HG03432 (cell line): Measurements from ENCODE around the gene CMTM2.
A peak's percentile ranks its signal among the peaks of the same experiment; 100 is the strongest.
"Not testable (repeated sequence)": the region's sequence is repeated elsewhere in the genome, so short reads cannot be mapped to it uniquely, and the experiment has no call there.

ENCODE experiments used
- ATAC-seq: cut with Tn5 transposase; IDR thresholded peaks from one replicate; pipeline ENCODE4 v1.9.1; 2021; ENCODE audit warnings: mild to moderate bottlenecking, moderate library complexity; ENCODE audit not compliant: unreplicated experiment

The CMTM2 gene

DNA sequence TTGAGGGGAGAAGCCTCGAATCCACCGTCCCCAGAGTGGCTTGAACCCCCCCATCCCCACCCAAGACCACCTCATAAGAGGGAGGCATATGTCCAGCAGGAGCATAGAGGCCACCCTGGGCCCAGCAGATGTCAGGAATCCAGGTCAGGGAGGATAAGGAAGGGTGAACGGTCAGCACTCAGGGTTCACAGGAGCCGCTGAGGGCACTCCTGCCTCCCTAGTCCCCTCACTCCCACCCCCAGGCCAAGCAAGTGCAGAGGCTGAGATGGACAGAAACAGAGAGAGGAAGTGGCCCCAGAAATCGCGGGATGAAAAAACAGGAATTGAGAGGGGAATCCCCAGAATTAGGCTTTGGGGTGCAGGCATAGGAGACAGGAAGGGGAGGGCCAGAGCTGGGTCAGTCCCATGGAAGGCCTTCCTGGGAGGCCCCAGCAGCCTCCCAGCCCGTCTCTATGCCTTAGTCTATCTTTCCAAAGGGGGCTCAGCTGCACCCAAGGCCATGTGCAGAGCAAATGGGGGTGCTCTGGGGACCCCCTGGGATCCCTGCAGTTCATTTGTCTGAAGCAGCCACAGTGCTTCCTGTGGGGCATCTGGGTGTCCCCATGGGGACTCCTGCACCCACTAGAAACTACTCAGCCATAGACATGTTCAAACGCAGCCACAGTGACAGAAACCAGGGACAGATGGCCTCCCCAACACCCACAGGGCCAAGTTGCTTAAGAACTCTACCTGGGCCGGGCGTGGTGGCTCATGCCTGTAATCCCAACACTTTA, 26.9 kb downstream of the CMTM2 start:
- ATAC-seq, result peak; percentile 55

- no peak for ATAC-seq
Observed at GRCh38 chr16:66608241-66609138, 29.2 kb downstream of the CMTM2 start.

- no peak for ATAC-seq
Observed at GRCh38 chr16:66609139-66609510, 29.9 kb downstream of the CMTM2 start.

DNA sequence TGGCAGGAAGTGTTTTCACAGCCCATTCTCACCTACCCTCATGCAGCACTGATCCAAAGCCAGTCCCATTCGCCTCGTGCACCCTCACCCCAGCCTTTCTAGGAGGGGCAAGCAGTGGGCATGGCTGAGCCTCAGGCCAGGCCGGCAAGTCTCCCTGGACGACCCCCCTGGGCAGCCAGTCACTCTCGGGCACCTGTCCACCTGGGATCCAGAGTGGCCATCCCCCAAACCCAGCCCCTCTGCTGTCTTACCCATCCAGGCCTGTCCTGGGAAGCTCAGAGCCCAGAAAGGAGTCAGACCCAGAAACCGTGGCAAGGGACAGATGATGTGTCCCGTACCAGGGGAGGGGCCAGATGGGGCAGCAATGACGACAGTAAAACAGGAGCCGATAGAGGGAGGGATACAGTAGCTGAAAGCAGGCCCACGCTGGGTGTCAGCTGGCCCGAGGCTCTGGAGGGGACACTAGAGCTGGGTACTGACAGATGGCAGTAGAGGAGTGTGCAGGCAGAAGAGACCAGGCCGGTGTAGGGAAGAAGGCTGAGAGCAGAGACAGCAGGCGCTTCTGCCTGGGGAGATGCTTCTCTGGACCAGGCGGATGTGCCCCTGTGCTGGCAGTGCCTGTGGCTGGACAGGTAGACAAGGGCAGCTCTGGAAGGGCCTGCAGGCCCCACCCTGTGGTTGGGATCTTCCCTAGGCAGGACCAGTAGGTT, 31.0 kb downstream of the CMTM2 start:
- ATAC-seq, result no peak

- ATAC-seq, result not testable (repeated sequence)
Observed at GRCh38 chr16:66611911-66612310, 32.6 kb downstream of the CMTM2 start.

GRCh38 chr16:66612422-66612821, 33.2 kb downstream of the CMTM2 start:
- no peak for ATAC-seq

DNA sequence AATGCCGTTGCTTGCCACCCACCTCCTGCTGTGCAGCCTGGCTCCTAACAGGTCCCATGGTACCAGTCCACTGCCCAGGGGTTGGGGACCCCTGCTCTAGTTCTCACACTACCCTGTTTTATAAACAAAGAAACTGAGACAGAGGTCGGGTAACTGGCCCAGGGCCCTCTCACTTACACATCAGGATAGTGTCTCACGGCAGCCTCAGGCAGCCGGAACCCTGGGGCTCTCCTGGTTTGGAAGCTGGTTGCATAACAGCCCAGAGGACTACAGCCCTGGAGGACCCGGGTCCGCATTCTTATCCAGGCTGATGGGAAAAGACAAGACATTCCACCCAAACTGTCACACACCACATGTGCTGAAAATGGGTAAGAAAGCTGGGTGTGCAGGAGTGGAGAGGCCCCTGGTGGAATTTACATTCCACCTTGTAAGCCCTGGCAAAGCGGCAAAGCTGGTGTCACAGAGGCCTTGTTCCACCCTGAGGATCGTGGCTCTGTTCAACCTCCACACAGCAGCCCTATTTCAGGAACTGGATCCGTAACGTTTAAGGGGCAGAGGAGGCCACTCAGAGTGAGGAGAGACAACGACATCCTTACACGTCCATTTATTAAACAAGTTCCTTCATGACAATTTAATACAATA, 35.0 kb downstream of the CMTM2 start:
- ATAC-seq, result no peak

GRCh38 chr16:66616169-66616568, 36.9 kb downstream of the CMTM2 start:
- ATAC-seq, result no peak

DNA sequence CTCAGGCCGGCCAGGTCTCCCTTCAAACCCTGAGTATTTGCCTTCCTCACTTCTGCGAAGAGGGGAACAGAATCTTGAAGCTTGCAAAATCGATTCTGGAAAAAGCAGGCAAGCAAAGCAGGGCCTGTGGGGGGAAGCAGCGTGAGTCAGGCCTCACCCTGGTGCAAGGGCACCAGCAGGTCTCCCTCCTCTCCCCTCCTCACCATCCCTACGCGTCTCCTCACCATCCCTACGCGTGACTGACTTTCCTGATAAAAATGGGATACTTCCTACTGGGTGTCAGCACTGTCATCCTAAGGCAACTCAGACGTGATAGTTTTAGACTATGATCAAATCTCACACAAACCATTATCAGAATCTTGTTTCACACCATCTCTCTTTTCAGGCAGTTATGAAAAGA, 37.3 kb downstream of the CMTM2 start:
- ATAC-seq, result no peak

DNA sequence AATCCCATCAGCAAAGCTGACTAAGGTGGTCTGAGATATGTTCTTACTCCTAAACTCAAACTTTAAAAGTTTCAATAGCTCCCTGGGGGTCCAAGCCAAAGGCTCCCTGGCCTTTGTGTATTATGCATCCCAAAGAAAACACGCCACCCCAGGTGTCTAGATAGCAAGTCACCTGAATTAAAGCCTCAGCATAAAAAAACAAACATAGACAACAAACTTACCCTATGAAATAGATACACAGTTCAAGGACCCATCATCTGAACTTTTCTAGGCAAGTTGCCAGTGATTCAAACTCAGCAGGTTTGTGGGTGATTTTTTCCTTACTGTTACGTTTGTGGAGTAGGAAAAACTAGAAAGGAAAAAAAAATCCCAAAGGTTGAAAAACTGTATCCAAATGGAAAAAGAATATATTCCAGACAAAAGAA, 37.8 kb downstream of the CMTM2 start:
- no peak for ATAC-seq

GRCh38 chr16:66617728-66618127, 38.5 kb downstream of the CMTM2 start:
- ATAC-seq, result no peak

GRCh38 chr16:66618588-66619375, 39.5 kb downstream of the CMTM2 start:
- no peak for ATAC-seq

- ATAC-seq, result no peak
Observed at GRCh38 chr16:66619534-66620428, 40.5 kb downstream of the CMTM2 start.

DNA sequence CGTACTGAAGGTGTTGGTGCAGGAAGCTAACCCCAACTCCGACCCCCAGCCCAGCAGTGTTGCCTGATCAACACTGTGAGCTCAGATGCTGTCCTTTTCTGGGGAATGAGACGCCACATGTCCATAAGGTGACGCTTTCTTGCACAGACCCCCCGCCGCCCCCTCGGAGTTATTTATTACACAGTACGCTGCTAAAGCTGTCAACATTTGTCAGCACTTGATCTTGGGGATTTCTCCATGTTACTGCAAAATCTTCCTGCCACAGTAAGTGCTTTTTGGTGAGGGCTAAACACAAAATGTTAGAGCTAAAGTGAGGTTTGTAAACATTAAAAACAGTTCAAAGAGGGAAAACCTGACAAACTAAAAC, 41.1 kb downstream of the CMTM2 start:
- no peak for ATAC-seq

GRCh38 chr16:66621973-66622372, 42.7 kb downstream of the CMTM2 start:
- ATAC-seq, result no peak

- ATAC-seq, result no peak
Observed at GRCh38 chr16:66622863-66623262, 43.6 kb downstream of the CMTM2 start.

DNA sequence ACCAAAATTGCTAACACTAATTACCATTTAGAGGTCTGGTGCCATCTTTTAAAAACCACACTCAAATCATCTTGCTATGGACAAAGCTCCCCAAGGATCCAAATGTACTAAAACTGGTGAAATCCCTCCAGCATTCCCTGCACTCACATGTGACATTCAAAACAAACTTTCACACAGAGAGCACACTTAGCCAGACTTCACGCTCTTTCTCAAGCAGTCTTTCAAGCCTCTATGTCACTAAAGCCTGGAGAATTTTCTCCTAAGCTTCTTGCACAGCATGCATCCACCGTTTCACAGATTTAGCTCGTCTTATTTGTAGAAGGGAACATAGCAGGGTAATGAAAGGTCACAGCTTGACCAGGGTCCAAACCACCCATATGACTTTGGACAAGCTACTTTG, 44.5 kb downstream of the CMTM2 start:
- no peak for ATAC-seq

GRCh38 chr16:66627611-66628378, 48.5 kb downstream of the CMTM2 start:
- not testable (repeated sequence) for ATAC-seq
